Suprapubic skin (tissue), 4 donors: Measurements from ENCODE around the gene AHNAK. TPM values are rescaled to one million over a fixed set of nuclear protein-coding genes. Genes with fewer than 3 reads are reported as not detected.

ENCODE experiments used
- DNase-seq, 2 donors: peaks; one replicate each; pipeline ENCODE4 v3.0.0-alpha.2; 2019; ENCODE audit warnings: low spot score in 2 of 2
- H3K27ac ChIP-seq: fragments of 200-600 bp; sonication (generic); one replicate; pipeline ENCODE4 v1.5.1; 2019
- H3K27me3 ChIP-seq: fragments of 200-600 bp; sonication (generic); one replicate; pipeline ENCODE4 v1.5.1; 2019
- H3K36me3 ChIP-seq: fragments of 200-600 bp; sonication (generic); one replicate; pipeline ENCODE4 v1.5.1; 2019
- H3K4me1 ChIP-seq: fragments of 200-600 bp; sonication (generic); one replicate; pipeline ENCODE4 v1.5.1; 2019
- H3K4me3 ChIP-seq: fragments of 200-600 bp; sonication (generic); one replicate; pipeline ENCODE4 v1.5.1; 2019; ENCODE audit warnings: mild to moderate bottlenecking
- H3K9me3 ChIP-seq: fragments of 200-600 bp; sonication (generic); one replicate; pipeline ENCODE4 v1.5.1; 2019
- CTCF ChIP-seq, 2 donors: fragments of 200-600 bp in 1 of 2; fragments of 450-650 bp in 1 of 2; sonication (generic) in 1 of 2; IDR thresholded peaks; one replicate each; pipeline ENCODE4 v1.5.1; 2016 to 2019; ENCODE audit warnings: antibody characterized with exemption in 2 of 2, mild to moderate bottlenecking in 1 of 2, moderate library complexity in 1 of 2
- EP300 ChIP-seq: sonication (generic); formaldehyde crosslinking; IDR thresholded peaks from one replicate; pipeline ENCODE4 v1.6.1; 2017; ENCODE audit warnings: antibody characterized with exemption
- POLR2A ChIP-seq, 2 donors: fragments of 450-650 bp; IDR thresholded peaks; one replicate each; pipeline ENCODE4 v1.6.1; 2017; ENCODE audit warnings: antibody characterized with exemption in 2 of 2, mild to moderate bottlenecking in 2 of 2, moderate library complexity in 2 of 2
- POLR2AphosphoS5 ChIP-seq, 3 donors: sonication (generic); formaldehyde crosslinking; IDR thresholded peaks; one replicate each; pipeline ENCODE4 v1.6.1; 2017; ENCODE audit warnings: antibody characterized with exemption in 3 of 3
- WGBS: methylation state at CpG from one replicate; pipeline ENCODE4 v1.1.5; 2018; 5-methylcytosine and 5-hydroxymethylcytosine counted together
- total RNA-seq, 4 donors: library from RNA; depleted of rRNA; stranded (reverse); fragments of >200 nt; gene quantifications; one replicate each; pipeline ENCODE4 v1.1.0, GENCODE V29; 2016

AHNAK gene
- total RNA-seq, 4 donors from 2014 or later, result 1,174 to 1,475 (median 1,322) TPM

GRCh38 chr11:62445314-62445740 lies 101.3 kb downstream of the AHNAK start:
- no peak for TF ChIP-seq POLR2A (IDR thresholded peaks at IDR 0.05)
- no peak for TF ChIP-seq POLR2AphosphoS5 (IDR thresholded peaks at IDR 0.05)
- TF ChIP-seq CTCF (IDR thresholded peaks at IDR 0.05), result no peak
- TF ChIP-seq EP300, result no peak
- H3K4me3 ChIP-seq, result no peak overlapping the region
- H3K27ac ChIP-seq, result peak overlapping the region; percentile 89

GRCh38 chr11:62444835-62445234 lies 101.8 kb downstream of the AHNAK start:
- DNase-seq, result no peak
- Histone ChIP-seq H3K9me3 (no peaks in the 10 kb centered on the region), H3K27ac (peak overlapping the region; percentile 89), H3K36me3 (no peaks in the 10 kb centered on the region), H3K4me3 (peak overlapping the region; percentile 43), H3K27me3 (no peaks in the 10 kb centered on the region), H3K4me1 (peaks cover 58% of the 10 kb centered on the region)
- 16% methylated on average over 9 of the region's 9 CpGs for WGBS
- TF ChIP-seq EP300 (no peak), CTCF (IDR thresholded peaks at IDR 0.05) (no peak), POLR2A (IDR thresholded peaks at IDR 0.05) (no peak), POLR2AphosphoS5 (IDR thresholded peaks at IDR 0.05) (no peak)

More at GRCh38 chr11:62445314-62445740, 101.3 kb downstream of the AHNAK start:
- 34% methylated on average over 5 of the region's 5 CpGs for WGBS
- Histone ChIP-seq H3K36me3 (no peaks in the 10 kb centered on the region), H3K4me1 (peaks cover 53% of the 10 kb centered on the region), H3K27me3 (no peaks in the 10 kb centered on the region), H3K9me3 (no peaks in the 10 kb centered on the region)
- DNase-seq, result peak in 1 of 2 donors; percentile 89

- H3K27me3 ChIP-seq, result no peaks in the 10 kb centered on the region
- H3K9me3 ChIP-seq, result no peaks in the 10 kb centered on the region
- DNase-seq, result peak; percentile 88 to 92
- peaks cover 62% of the 10 kb centered on the region for H3K4me1 ChIP-seq
- H3K27ac ChIP-seq, result peak overlapping the region; percentile 89
- peak overlapping the region; percentile 43 for H3K4me3 ChIP-seq
- no peaks in the 10 kb centered on the region for H3K36me3 ChIP-seq
- 15% methylated on average over 22 of the region's 23 CpGs for WGBS
- TF ChIP-seq POLR2A (IDR thresholded peaks at IDR 0.05), result peak; percentile 34 to 51
- peak; percentile 44 for TF ChIP-seq EP300
- no peak for TF ChIP-seq CTCF (IDR thresholded peaks at IDR 0.05)
- TF ChIP-seq POLR2AphosphoS5 (IDR thresholded peaks at IDR 0.05), result no peak
These were observed 102.3 kb downstream of the AHNAK start for GRCh38 chr11:62444236-62444833.

GRCh38 chr11:62443390-62444235 lies 103.0 kb downstream of the AHNAK start:
- H3K4me3 ChIP-seq, result peak overlapping the region; percentile 43
- 48% methylated on average over 17 of the region's 17 CpGs for WGBS
- peaks cover 62% of the 10 kb centered on the region for H3K4me1 ChIP-seq

More at GRCh38 chr11:62443390-62444235, 103.0 kb downstream of the AHNAK start:
- TF ChIP-seq CTCF (IDR thresholded peaks at IDR 0.05), result no peak
- TF ChIP-seq POLR2AphosphoS5 (IDR thresholded peaks at IDR 0.05), result peak in 1 of 3 donors; percentile 17
- TF ChIP-seq POLR2A (IDR thresholded peaks at IDR 0.05), result peak in 1 of 2 donors; percentile 39
- TF ChIP-seq EP300, result no peak
- Histone ChIP-seq H3K36me3 (no peaks in the 10 kb centered on the region), H3K9me3 (no peaks in the 10 kb centered on the region), H3K27ac (peak overlapping the region; percentile 89), H3K27me3 (no peaks in the 10 kb centered on the region)
- peak; percentile 82 to 87 for DNase-seq
